NCI-H1105 (cell line): ENCODE data around the gene PSAT1.
"Not testable (repeated sequence)": the region's sequence is repeated elsewhere in the genome, so short reads cannot be mapped to it uniquely, and the experiment has no call there.

Source experiments
- DNase-seq: peaks from one replicate; lab custom pipeline; 2025; lab: John Stamatoyannopoulos, UW

Gene PSAT1

GRCh38 chr9:78296893-78297671, at the start of gene PSAT1:
Gene PSAT1 (plus strand): TSS chr9:78297125. CDS start chr9:78297211, 86 bp downstream.
- peak; percentile 96 for DNase-seq

- no peak for DNase-seq
Measured at GRCh38 chr9:78248635-78249034, 48.3 kb upstream of the PSAT1 start.

GRCh38 chr9:78249542-78249941, 47.4 kb upstream of the PSAT1 start:
- no peak for DNase-seq

GRCh38 chr9:78252616-78253015, 44.3 kb upstream of the PSAT1 start:
- DNase-seq: no peak

- no peak for DNase-seq
Measured at GRCh38 chr9:78253285-78253684, 43.6 kb upstream of the PSAT1 start.

GRCh38 chr9:78261403-78262001, 35.4 kb upstream of the PSAT1 start:
- no peak for DNase-seq

GRCh38 chr9:78262655-78263054, 34.3 kb upstream of the PSAT1 start:
- no peak for DNase-seq

- no peak for DNase-seq
Measured at GRCh38 chr9:78267889-78268288, 29.0 kb upstream of the PSAT1 start.

- DNase-seq: no peak
Measured at GRCh38 chr9:78269784-78270183, 27.1 kb upstream of the PSAT1 start.

- DNase-seq: no peak
Measured at GRCh38 chr9:78272307-78272706, 24.6 kb upstream of the PSAT1 start.

- DNase-seq: no peak
Measured at GRCh38 chr9:78273761-78274160, 23.2 kb upstream of the PSAT1 start.

- no peak for DNase-seq
Measured at GRCh38 chr9:78278177-78278777, 18.6 kb upstream of the PSAT1 start.

- DNase-seq: no peak
Measured at GRCh38 chr9:78278801-78279200, 18.1 kb upstream of the PSAT1 start.

- no peak for DNase-seq
Measured at GRCh38 chr9:78280982-78281668, 15.8 kb upstream of the PSAT1 start.

GRCh38 chr9:78284181-78284580, 12.7 kb upstream of the PSAT1 start:
- DNase-seq: not testable (repeated sequence)

GRCh38 chr9:78286125-78286524, 10.8 kb upstream of the PSAT1 start:
- no peak for DNase-seq

GRCh38 chr9:78286946-78287388, 10.0 kb upstream of the PSAT1 start:
- DNase-seq: no peak

GRCh38 chr9:78288214-78288892, 8.6 kb upstream of the PSAT1 start:
- peak; percentile 36 for DNase-seq

- no peak for DNase-seq
Measured at GRCh38 chr9:78289474-78289873, 7.5 kb upstream of the PSAT1 start.

GRCh38 chr9:78291240-78291925, 5.5 kb upstream of the PSAT1 start:
- DNase-seq: no peak

GRCh38 chr9:78292026-78292425, 4.9 kb upstream of the PSAT1 start:
- no peak for DNase-seq
